GM23338 (cell line): ENCODE data around the gene GNG7. TPM values are rescaled to one million over a fixed set of nuclear protein-coding genes. Genes with fewer than 3 reads are reported as not detected.

Experiments
- ATAC-seq: fragments of 200-7000 bp; cut with Tn5 transposase; 3 replicates; pipeline ENCODE4 v1.9.1; 2020
- DNase-seq: peaks from one replicate; pipeline ENCODE4 v3.0.0-alpha.2; 2015; ENCODE audit warnings: low spot score
- H2AFZ ChIP-seq: fragments of 200-600 bp; sonication (generic); 2 replicates; pipeline ENCODE4 v1.8.0; 2016; ENCODE audit warnings: antibody characterized with exemption, mild to moderate bottlenecking, moderate library complexity
- H3F3A ChIP-seq: fragments of 200-600 bp; sonication (generic); replicated peaks from 2 replicates; pipeline ENCODE4 v1.8.0; 2017; ENCODE audit warnings: antibody characterized with exemption, mixed run types, low read depth
- H3K27ac ChIP-seq: fragments of 200-600 bp; sonication (generic); 2 replicates; pipeline ENCODE4 v1.6.1; 2016; ENCODE audit warnings: low read depth
- H3K27me3 ChIP-seq: fragments of 200-600 bp; sonication (generic); 2 replicates; pipeline ENCODE4 v1.8.0; 2016; ENCODE audit warnings: mild to moderate bottlenecking, mixed run types, moderate library complexity; ENCODE audit not compliant: insufficient read depth
- H3K36me3 ChIP-seq: fragments of 200-600 bp; sonication (generic); 2 replicates; pipeline ENCODE4 v1.8.0; 2016; ENCODE audit warnings: mild to moderate bottlenecking; ENCODE audit not compliant: insufficient read depth
- H3K4me1 ChIP-seq: fragments of 200-600 bp; sonication (generic); 2 replicates; pipeline ENCODE4 v1.8.0; 2016; ENCODE audit warnings: mild to moderate bottlenecking, moderate library complexity; ENCODE audit not compliant: insufficient read depth
- H3K4me2 ChIP-seq: fragments of 200-600 bp; sonication (generic); 2 replicates; pipeline ENCODE4 v1.7.1; 2017; ENCODE audit warnings: mixed run types
- H3K4me3 ChIP-seq: fragments of 200-600 bp; sonication (generic); 2 replicates; pipeline ENCODE4 v1.6.1; 2016; ENCODE audit warnings: mixed run types
- H3K79me2 ChIP-seq: fragments of 200-600 bp; sonication (generic); replicated peaks from 2 replicates; pipeline ENCODE4 v1.8.0; 2017; ENCODE audit warnings: mild to moderate bottlenecking; ENCODE audit not compliant: insufficient read depth
- H3K9me2 ChIP-seq: fragments of 200-600 bp; sonication (generic); 2 replicates; pipeline ENCODE4 v1.8.0; 2017; ENCODE audit not compliant: insufficient read depth
- H4K20me1 ChIP-seq: fragments of 200-600 bp; sonication (generic); replicated peaks from 2 replicates; pipeline ENCODE4 v1.8.0; 2017; ENCODE audit warnings: mild to moderate bottlenecking; ENCODE audit not compliant: insufficient read depth
- H3K27ac Mint-ChIP-seq: 2 replicates; pipeline ENCODE4 v1.8.0; 2020; ENCODE audit warnings: inconsistent platforms, mild to moderate bottlenecking, moderate library complexity, mixed read lengths
- H3K27me3 Mint-ChIP-seq: 3 replicates; pipeline ENCODE4 v1.8.0; 2022; ENCODE audit warnings: low read depth, mild to moderate bottlenecking, moderate library complexity, mixed read lengths, inconsistent platforms; ENCODE audit not compliant: insufficient read depth, poor library complexity
- H3K36me3 Mint-ChIP-seq: 3 replicates; pipeline ENCODE4 v1.8.0; 2021; ENCODE audit warnings: low read depth, mild to moderate bottlenecking, inconsistent platforms, moderate library complexity, mixed read lengths
- H3K4me1 Mint-ChIP-seq: 3 replicates; pipeline ENCODE4 v1.8.0; 2020; ENCODE audit warnings: mild to moderate bottlenecking, inconsistent platforms, mixed read lengths
- H3K4me3 Mint-ChIP-seq: 3 replicates; pipeline ENCODE4 v1.8.0; 2021; ENCODE audit warnings: moderate library complexity, mild to moderate bottlenecking, inconsistent platforms, mixed read lengths
- H3K9me3 Mint-ChIP-seq: 3 replicates; pipeline ENCODE4 v1.8.0; 2020; ENCODE audit warnings: moderate library complexity, mild to moderate bottlenecking, inconsistent platforms, mixed read lengths
- CREB1 ChIP-seq: fragments of 250-450 bp; sonication (Bioruptor Pico); IDR thresholded peaks from 2 replicates; pipeline ENCODE4 v1.5.0; 2020; ENCODE audit warnings: low read depth, mild to moderate bottlenecking, moderate library complexity
- CTCF ChIP-seq, 2 experiments: fragments of 200-600 bp in 1 of 2; sonication (generic) in 1 of 2; conservative IDR thresholded peaks; 2 replicates each; pipeline versions ENCODE4 v1.5.1 to v1.6.1; 2016 to 2017; ENCODE audit warnings: antibody characterized with exemption in 2 of 2, low read depth in 2 of 2, mild to moderate bottlenecking in 2 of 2, moderate library complexity in 1 of 2
- ETS1 ChIP-seq: IDR thresholded peaks from 2 replicates; pipeline ENCODE4 v1.6.1; 2016; ENCODE audit warnings: antibody characterized with exemption
- EZH2 ChIP-seq: fragments of 200-600 bp; sonication (generic); IDR thresholded peaks from one replicate; pipeline ENCODE4 v1.8.0; 2017; ENCODE audit warnings: antibody characterized with exemption, mild to moderate bottlenecking, low read depth; ENCODE audit not compliant: unreplicated experiment
- EZH2phosphoT487 ChIP-seq: fragments of 200-600 bp; sonication (generic); IDR thresholded peaks from one replicate; pipeline ENCODE4 v1.8.1; 2018; ENCODE audit warnings: antibody characterized with exemption; ENCODE audit not compliant: unreplicated experiment
- JUNB ChIP-seq: IDR thresholded peaks from one replicate; pipeline ENCODE4 v1.6.1; 2016; ENCODE audit warnings: antibody characterized with exemption; ENCODE audit not compliant: unreplicated experiment
- POLR2AphosphoS5 ChIP-seq: IDR thresholded peaks from 2 replicates; pipeline ENCODE4 v1.6.1; 2016; ENCODE audit warnings: antibody characterized with exemption, low read depth
- REST ChIP-seq: IDR thresholded peaks from one replicate; pipeline ENCODE4 v1.6.1; 2018; ENCODE audit warnings: antibody characterized with exemption; ENCODE audit not compliant: unreplicated experiment
- ZNF331 ChIP-seq: fragments of 250-450 bp; sonication (Bioruptor Pico); IDR thresholded peaks from 2 replicates; pipeline ENCODE4 v1.5.0; 2020; ENCODE audit warnings: low read depth, mild to moderate bottlenecking, moderate library complexity
- ZNF462 ChIP-seq: fragments of 250-450 bp; sonication (Bioruptor Pico); IDR thresholded peaks from 2 replicates; pipeline ENCODE4 v1.5.0; 2020; ENCODE audit warnings: mild to moderate bottlenecking, moderate library complexity
- polyA plus RNA-seq: library from polyadenylated mRNA; unstranded; fragments of >200 nt; fragmentation: Nextera tagmentation; extraction: Ambion mirVana; gene quantifications from 2 replicates; pipeline ENCODE4 v1.2.1, GENCODE V29; 2016
- total RNA-seq: library from RNA; depleted of rRNA; stranded (reverse); fragments of >200 nt; shearing (Covaris generic); gene quantifications from 2 replicates; pipeline ENCODE4 v1.2.3, GENCODE V29; 2014

Gene GNG7
- total and polyA plus RNA-seq, 2 experiments from 2014 or later, result 5.1 to 5.4 TPM

GRCh38 chr19:2693492-2694160 lies 8.9 kb downstream of the GNG7 start (continued):
- TF ChIP-seq REST, result no peak
- TF ChIP-seq EZH2, result no peak
- no peak for TF ChIP-seq EZH2phosphoT487
- no peak for TF ChIP-seq ZNF331
- TF ChIP-seq CTCF (conservative IDR thresholded peaks at IDR 0.05; ENCODE audit: low read depth in 2 of 2), result no peak
- no peak for TF ChIP-seq JUNB
- TF ChIP-seq CREB1, result no peak
- no peak for TF ChIP-seq POLR2AphosphoS5
- TF ChIP-seq ETS1, result no peak

- Histone ChIP-seq H3K9me2 (no peaks in the 10 kb centered on the region), H4K20me1 (peaks cover 3% of the 10 kb centered on the region; the same call in 1 of the 2 replicates), H3K36me3 (no peaks in the 10 kb centered on the region), H3K4me1 (no peaks in the 10 kb centered on the region), H3K4me2 (no peak overlapping the region), H3K27ac (no peak overlapping the region), H3K27me3 (no peaks in the 10 kb centered on the region), H3K4me3 (no peak overlapping the region), H3F3A (no peaks in the 10 kb centered on the region), H3K79me2 (no peaks in the 10 kb centered on the region), H2AFZ (no peak overlapping the region)
- no peaks in the 10 kb centered on the region for H3K9me3 Mint-ChIP-seq
- no peak for DNase-seq
- H3K4me3 Mint-ChIP-seq, result no peak overlapping the region
- peaks cover 9% of the 10 kb centered on the region for H3K27me3 Mint-ChIP-seq
- H3K27ac Mint-ChIP-seq, result no peak overlapping the region
- no peaks in the 10 kb centered on the region for H3K36me3 Mint-ChIP-seq
- no peaks in the 10 kb centered on the region for H3K4me1 Mint-ChIP-seq
- ATAC-seq, result no peak
- TF ChIP-seq JUNB (no peak), POLR2AphosphoS5 (no peak), ZNF462 (CRISPR knock-in tag) (no peak)
These were observed 10.5 kb downstream of the GNG7 start for GRCh38 chr19:2691951-2692350.
